ENCODE results near the gene TUBB4B.

DNA sequence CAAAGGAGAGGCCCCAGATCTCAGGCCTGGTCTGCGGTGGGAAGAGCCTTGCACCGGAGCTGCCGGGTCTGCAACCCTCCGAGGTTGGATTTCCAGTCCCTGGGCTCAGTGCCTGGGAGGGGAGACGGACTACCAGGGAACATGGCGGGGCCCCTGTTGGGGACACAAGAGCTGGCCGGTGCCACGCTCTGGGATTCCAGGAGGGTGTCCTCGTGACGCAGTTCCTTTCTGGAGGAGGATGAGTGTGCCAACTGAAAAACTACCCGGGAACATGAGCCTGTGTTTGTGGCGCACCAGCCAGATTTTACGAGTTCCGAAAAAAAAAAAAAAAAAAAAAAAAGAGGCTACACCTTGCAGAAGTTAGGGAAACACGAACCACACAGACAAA, 52.0 kb downstream of the TUBB4B start:
- TF ChIP-seq EZH2 (IDR thresholded peaks at IDR 0.05; ENCODE audit: insufficient read depth, poor library complexity, severe bottlenecking) (no peak), EZH2phosphoT487 (IDR thresholded peaks at IDR 0.05; ENCODE audit: insufficient read depth, low read depth) (no peak)
